DND-41 (cell line): ENCODE data around the gene SPTSSA.

ENCODE experiments used
- CTCF ChIP-seq: IDR thresholded peaks from 2 replicates; pipeline ENCODE4 v1.5.1; 2012; ENCODE audit warnings: borderline replicate concordance, low read length, moderate library complexity, mild to moderate bottlenecking; ENCODE audit not compliant: poor library complexity, severe bottlenecking; ENCODE audit errors: extremely low read depth
- EZH2 ChIP-seq: IDR thresholded peaks from 3 replicates; pipeline ENCODE4 v1.6.1; 2012; ENCODE audit warnings: borderline replicate concordance, low read depth, mild to moderate bottlenecking, moderate library complexity, low read length, inconsistent platforms; ENCODE audit not compliant: severe bottlenecking

- TF ChIP-seq CTCF = no peak
- TF ChIP-seq EZH2 = no peak
Observed at GRCh38 chr14:34479694-34480093, 17.7 kb upstream of the SPTSSA start.
